GM06990 (cell line): ENCODE measurements around the gene ADORA1.

Experiments used
- DNase-seq: peaks from one replicate; pipeline ENCODE4 v3.0.0-alpha.2; 2011; ENCODE audit not compliant: insufficient read length; ENCODE audit errors: extremely low read depth
- H3K27me3 ChIP-seq: replicated peaks from 2 replicates; pipeline ENCODE4 v1.6.0; 2011; ENCODE audit warnings: low read length; ENCODE audit not compliant: control insufficient read depth, insufficient read depth
- H3K36me3 ChIP-seq: 2 replicates; pipeline ENCODE4 v1.5.1; 2011; ENCODE audit warnings: low read length; ENCODE audit not compliant: control insufficient read depth, insufficient read depth
- H3K4me3 ChIP-seq: replicated peaks from 2 replicates; pipeline ENCODE4 v1.5.1; 2011; ENCODE audit warnings: low read depth, mild to moderate bottlenecking, control low read depth, low read length
- TF ChIP-seq, protein P1 (sequence below): IDR thresholded peaks from 2 replicates; pipeline ENCODE4 v1.5.1; 2011; ENCODE audit warnings: low read length, control low read depth, mild to moderate bottlenecking, inconsistent platforms; ENCODE audit not compliant: insufficient read depth, poor library complexity, severe bottlenecking

Gene ADORA1

DNA sequence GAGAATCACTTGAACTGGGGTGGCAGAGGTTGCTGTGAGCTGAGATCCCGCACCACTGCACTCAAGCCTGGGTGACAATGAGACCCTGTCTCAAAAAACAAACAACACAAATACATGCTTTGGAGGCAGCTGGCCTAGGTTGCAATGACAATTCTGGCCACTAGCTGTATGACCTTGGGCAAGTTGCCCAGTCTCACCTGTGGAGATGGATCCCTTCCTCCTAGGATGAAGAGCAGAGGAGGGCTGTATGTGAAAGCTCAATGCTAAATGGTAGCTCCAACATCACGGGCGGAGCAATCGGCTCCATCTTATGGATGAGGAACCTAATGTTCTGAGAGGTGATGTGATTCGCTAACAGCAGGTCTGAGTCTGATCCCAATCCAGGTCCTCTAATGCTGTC, 20.6 kb downstream of the ADORA1 start:
- TF ChIP-seq, protein P1, sequence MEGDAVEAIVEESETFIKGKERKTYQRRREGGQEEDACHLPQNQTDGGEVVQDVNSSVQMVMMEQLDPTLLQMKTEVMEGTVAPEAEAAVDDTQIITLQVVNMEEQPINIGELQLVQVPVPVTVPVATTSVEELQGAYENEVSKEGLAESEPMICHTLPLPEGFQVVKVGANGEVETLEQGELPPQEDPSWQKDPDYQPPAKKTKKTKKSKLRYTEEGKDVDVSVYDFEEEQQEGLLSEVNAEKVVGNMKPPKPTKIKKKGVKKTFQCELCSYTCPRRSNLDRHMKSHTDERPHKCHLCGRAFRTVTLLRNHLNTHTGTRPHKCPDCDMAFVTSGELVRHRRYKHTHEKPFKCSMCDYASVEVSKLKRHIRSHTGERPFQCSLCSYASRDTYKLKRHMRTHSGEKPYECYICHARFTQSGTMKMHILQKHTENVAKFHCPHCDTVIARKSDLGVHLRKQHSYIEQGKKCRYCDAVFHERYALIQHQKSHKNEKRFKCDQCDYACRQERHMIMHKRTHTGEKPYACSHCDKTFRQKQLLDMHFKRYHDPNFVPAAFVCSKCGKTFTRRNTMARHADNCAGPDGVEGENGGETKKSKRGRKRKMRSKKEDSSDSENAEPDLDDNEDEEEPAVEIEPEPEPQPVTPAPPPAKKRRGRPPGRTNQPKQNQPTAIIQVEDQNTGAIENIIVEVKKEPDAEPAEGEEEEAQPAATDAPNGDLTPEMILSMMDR, result no peak
- Histone ChIP-seq H3K27me3 (no peaks in the 10 kb centered on the region; the same call in 1 of the 2 replicates), H3K36me3 (no peaks in the 10 kb centered on the region), H3K4me3 (no peak overlapping the region)
- DNase-seq, result no peak

DNA sequence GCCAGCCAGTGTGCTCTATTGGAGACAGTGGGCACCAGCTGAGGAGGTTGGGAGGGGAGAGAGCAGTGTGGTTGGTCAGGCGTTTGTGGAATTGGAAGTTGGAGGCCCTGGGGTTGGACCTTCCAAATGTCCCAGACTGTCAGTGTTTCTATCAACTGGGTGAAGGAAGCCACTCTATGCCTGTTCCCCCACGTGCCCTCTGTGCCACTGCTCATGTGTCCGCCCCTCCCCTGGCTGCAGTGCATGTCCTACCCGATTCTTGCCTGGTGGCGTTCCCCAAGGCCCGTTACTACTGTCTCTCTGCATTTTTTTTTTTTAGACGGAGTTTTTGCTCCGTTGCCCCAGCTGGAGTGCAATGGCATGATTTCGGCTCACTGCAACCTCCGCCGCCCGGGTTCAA, 21.1 kb downstream of the ADORA1 start:
- TF ChIP-seq, protein P1, result no peak
- DNase-seq, result no peak
- no peaks in the 10 kb centered on the region; the same call in 1 of the 2 replicates for H3K27me3 ChIP-seq
- no peak overlapping the region for H3K4me3 ChIP-seq
- no peaks in the 10 kb centered on the region for H3K36me3 ChIP-seq

DNA sequence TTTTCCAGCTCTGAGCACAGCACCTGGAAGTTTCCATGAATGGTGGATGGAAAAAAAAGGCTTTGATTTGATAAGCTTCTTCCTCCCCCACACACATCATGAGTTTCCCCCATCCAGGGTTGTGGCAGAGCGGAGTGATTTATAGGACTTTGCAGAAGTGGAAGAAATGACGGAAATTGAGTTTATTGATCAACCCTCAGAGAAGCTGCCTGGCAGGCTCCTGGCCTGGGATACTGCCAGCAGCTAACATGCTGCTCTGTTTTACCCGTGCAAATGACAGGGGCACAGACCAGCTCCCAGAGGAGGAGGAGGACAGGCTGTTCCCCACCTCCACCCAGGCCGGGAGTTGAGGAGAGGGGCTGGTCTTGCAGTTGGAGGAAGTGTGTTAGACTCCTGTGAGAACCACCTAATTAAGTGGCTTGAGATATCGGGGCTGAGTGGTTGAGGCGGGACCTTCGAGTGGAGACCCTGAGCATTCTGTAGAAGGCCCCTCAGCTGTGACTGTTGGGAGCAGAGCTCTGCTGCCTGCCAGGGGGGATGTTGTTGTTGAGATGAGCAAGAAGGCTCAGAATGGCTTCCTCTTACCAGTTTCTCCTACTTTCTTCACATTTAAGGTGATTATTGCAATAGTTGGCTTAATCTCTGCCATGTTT, 21.8 kb downstream of the ADORA1 start:
- H3K27me3 ChIP-seq, result no peaks in the 10 kb centered on the region; the same call in 1 of the 2 replicates
- no peak for DNase-seq
- no peaks in the 10 kb centered on the region for H3K36me3 ChIP-seq
- TF ChIP-seq, protein P1, result no peak
- H3K4me3 ChIP-seq, result no peak overlapping the region

DNA sequence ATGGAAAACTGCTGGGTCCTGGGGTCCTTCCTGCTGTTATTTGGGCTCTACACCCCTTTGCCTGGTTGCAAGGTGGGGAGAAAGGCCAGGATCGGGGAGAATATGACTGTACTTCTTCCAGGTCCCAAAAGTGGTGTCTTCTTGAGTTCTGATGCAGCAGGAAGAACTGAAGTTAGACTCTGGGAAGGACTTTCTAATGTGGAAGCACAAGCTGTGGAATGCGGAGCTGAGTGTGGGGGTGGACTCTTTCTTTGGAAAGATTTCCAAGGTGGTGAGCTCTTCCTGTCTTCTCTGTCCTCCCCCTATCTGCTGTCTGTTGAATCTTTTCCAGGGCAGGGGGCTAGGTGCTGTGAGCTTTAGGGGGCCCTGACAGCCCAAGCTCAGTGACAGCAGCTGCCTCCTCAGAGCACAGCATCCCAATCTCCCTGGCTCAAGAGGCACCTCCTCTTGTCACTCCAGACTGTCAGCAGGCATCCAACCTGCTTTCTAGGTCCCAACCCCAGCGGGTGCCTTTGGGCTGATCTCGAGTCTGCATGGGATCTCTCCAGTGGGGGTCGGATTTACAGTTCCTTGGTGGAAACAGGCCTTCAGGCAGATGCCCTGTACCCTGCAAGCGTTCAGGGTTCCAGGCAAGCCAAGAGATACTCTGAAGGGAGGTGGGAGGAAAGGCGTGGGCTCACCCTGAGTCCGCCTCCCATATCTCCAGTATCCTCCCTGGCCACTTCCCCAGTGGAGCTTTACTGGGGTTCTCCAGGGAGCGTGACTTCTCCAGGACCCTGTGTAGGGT, 23.2 kb downstream of the ADORA1 start:
- TF ChIP-seq, protein P1, result no peak
- no peaks in the 10 kb centered on the region; the same call in 1 of the 2 replicates for H3K27me3 ChIP-seq
- DNase-seq, result no peak
- H3K4me3 ChIP-seq, result no peak overlapping the region
- no peaks in the 10 kb centered on the region for H3K36me3 ChIP-seq

DNA sequence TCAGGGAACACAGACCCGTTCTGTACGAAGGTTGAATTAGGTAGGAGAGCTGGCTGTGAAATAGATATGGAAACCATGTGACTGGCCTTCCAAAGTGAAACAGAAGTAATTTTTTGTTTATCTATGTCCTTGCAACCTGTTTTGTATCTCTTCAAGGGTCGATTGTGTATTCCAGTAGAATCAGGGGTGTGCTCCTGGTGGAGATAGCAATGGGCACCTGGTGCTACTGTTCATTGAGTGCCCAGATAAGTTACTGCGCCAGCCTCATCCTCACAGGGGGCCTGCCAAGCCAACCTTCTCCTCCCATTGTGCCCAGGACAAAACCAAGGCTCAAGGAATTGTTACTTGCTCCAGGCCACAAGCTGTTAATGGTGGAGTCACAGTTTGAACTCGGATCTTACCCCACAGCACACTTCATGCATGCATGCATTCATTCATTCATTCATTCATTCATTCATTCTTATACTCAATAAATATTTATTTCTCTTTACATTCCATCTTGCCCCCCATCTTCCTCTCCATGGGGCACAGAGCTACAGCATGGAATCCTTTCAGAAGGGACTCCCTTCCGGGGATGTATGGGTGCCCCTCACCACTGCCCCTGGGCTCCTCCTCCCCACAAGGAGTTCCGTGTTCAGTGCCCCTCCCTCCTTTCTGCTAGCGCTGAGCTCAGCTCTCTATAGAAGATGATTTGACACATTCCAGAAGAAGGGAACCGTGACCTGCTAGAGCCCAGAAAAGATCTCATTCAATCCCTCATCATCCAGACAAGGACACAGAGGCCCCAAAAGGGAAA, 24.0 kb downstream of the ADORA1 start:
- no peak overlapping the region for H3K4me3 ChIP-seq
- TF ChIP-seq, protein P1, result no peak
- DNase-seq, result no peak
- no peaks in the 10 kb centered on the region; the same call in 1 of the 2 replicates for H3K27me3 ChIP-seq
- H3K36me3 ChIP-seq, result no peaks in the 10 kb centered on the region
